ENCODE results near the gene C6orf52. TPM values are rescaled to one million over a fixed set of nuclear protein-coding genes. Genes with fewer than 3 reads are reported as not detected.
A peak's percentile ranks its signal among the peaks of the same experiment; 100 is the strongest.

Gene C6orf52
- polyA plus RNA-seq, 1 donor from 2014 or later: 9.4 TPM

GRCh38 chr6:10713962-10714361 is 19.5 kb upstream of the C6orf52 start:
- Histone ChIP-seq H3K4me3 (ENCODE audit: low read length) (no peak overlapping the region), H4K20me1 (ENCODE audit: insufficient read depth) (no peaks in the 10 kb centered on the region), H3K27me3 (ENCODE audit: insufficient read depth, low read depth, low read length) (no peaks in the 10 kb centered on the region), H3K27ac (ENCODE audit: low read length) (no peak overlapping the region), H3F3A (ENCODE audit: insufficient read depth, low read length, poor library complexity, severe bottlenecking) (no peaks in the 10 kb centered on the region), H3K9me3 (ENCODE audit: low read length) (no peaks in the 10 kb centered on the region), H3K9ac (ENCODE audit: low read length) (no peak overlapping the region), H2AFZ (ENCODE audit: low read depth, low read length) (no peak overlapping the region), H3K9me2 (ENCODE audit: insufficient read depth, low read length) (no peaks in the 10 kb centered on the region), H3K79me2 (replicated peaks; ENCODE audit: insufficient read depth, low read length) (no peaks in the 10 kb centered on the region), H3K4me2 (ENCODE audit: low read length) (no peak overlapping the region), H3K36me3 (ENCODE audit: insufficient read depth, low read length) (no peaks in the 10 kb centered on the region)
- TF ChIP-seq REST (IDR thresholded peaks at IDR 0.05; ENCODE audit: borderline replicate concordance) (no peak), MXI1 (conservative IDR thresholded peaks at IDR 0.05; ENCODE audit: poor library complexity, severe bottlenecking) (no peak), POLR2AphosphoS5 (IDR thresholded peaks at IDR 0.05) (no peak), RAD21 (conservative IDR thresholded peaks at IDR 0.05) (no peak), TAF1 (IDR thresholded peaks at IDR 0.05; ENCODE audit: low read depth) (no peak), SMC3 (conservative IDR thresholded peaks at IDR 0.05; ENCODE audit: poor library complexity) (no peak), EZH2 (IDR thresholded peaks at IDR 0.05; ENCODE audit: borderline replicate concordance, insufficient read depth, low read length, poor library complexity, severe bottlenecking) (no peak), CTCF (IDR thresholded peaks at IDR 0.05; ENCODE audit: poor library complexity, severe bottlenecking) (no peak), EP300 (conservative IDR thresholded peaks at IDR 0.05; ENCODE audit: poor library complexity, severe bottlenecking) (no peak)

GRCh38 chr6:10696655-10697054 is 2.2 kb upstream of the C6orf52 start:
- H3K9me3 ChIP-seq (ENCODE audit: low read length): no peaks in the 10 kb centered on the region
- no peaks in the 10 kb centered on the region for H3K36me3 ChIP-seq (ENCODE audit: insufficient read depth, low read length)
- H3K27ac ChIP-seq (ENCODE audit: low read length): no peak overlapping the region
- no peak overlapping the region for H2AFZ ChIP-seq (ENCODE audit: low read depth, low read length)
- peak overlapping the region; percentile 92 for H3K4me3 ChIP-seq (ENCODE audit: low read length)
- H3F3A ChIP-seq (ENCODE audit: insufficient read depth, low read length, poor library complexity, severe bottlenecking): no peaks in the 10 kb centered on the region
- no peaks in the 10 kb centered on the region for H4K20me1 ChIP-seq (ENCODE audit: insufficient read depth)
- H3K9me2 ChIP-seq (ENCODE audit: insufficient read depth, low read length): no peaks in the 10 kb centered on the region
- peak overlapping the region; percentile 85 for H3K4me2 ChIP-seq (ENCODE audit: low read length)
- peaks cover 30% of the 10 kb centered on the region for H3K79me2 ChIP-seq (replicated peaks; ENCODE audit: insufficient read depth, low read length)
- TF ChIP-seq POLR2AphosphoS5 (IDR thresholded peaks at IDR 0.05) (no peak), EZH2 (IDR thresholded peaks at IDR 0.05; ENCODE audit: borderline replicate concordance, insufficient read depth, low read length, poor library complexity, severe bottlenecking) (no peak), TAF1 (IDR thresholded peaks at IDR 0.05; ENCODE audit: low read depth) (no peak), REST (IDR thresholded peaks at IDR 0.05; ENCODE audit: borderline replicate concordance) (no peak), EP300 (conservative IDR thresholded peaks at IDR 0.05; ENCODE audit: poor library complexity, severe bottlenecking) (no peak), RAD21 (conservative IDR thresholded peaks at IDR 0.05) (no peak), CTCF (IDR thresholded peaks at IDR 0.05; ENCODE audit: poor library complexity, severe bottlenecking) (no peak), SMC3 (conservative IDR thresholded peaks at IDR 0.05; ENCODE audit: poor library complexity) (no peak), MXI1 (conservative IDR thresholded peaks at IDR 0.05; ENCODE audit: poor library complexity, severe bottlenecking) (no peak)
- H3K9ac ChIP-seq (ENCODE audit: low read length): no peak overlapping the region
- H3K27me3 ChIP-seq (ENCODE audit: insufficient read depth, low read depth, low read length): no peaks in the 10 kb centered on the region
